GM19043 (cell line): Measurements from ENCODE around the gene CBR1.

ENCODE experiments used
- ATAC-seq: cut with Tn5 transposase; IDR thresholded peaks from one replicate; pipeline ENCODE4 v1.9.1; 2021; ENCODE audit warnings: low read depth; ENCODE audit not compliant: unreplicated experiment

The CBR1 gene

GRCh38 chr21:36111238-36111637, 41.4 kb downstream of the CBR1 start:
- ATAC-seq, result no peak

- ATAC-seq, result no peak
These were observed 44.0 kb downstream of the CBR1 start for GRCh38 chr21:36113647-36114428.

GRCh38 chr21:36115138-36115730, 45.4 kb downstream of the CBR1 start:
- ATAC-seq, result no peak

- no peak for ATAC-seq
These were observed 47.5 kb downstream of the CBR1 start for GRCh38 chr21:36117286-36117741.

- ATAC-seq, result no peak
These were observed 50.6 kb downstream of the CBR1 start for GRCh38 chr21:36120304-36120888.
